NB4 (cell line): ENCODE results near the gene RIMBP3C.
"Not testable (repeated sequence)": the region's sequence is repeated elsewhere in the genome, so short reads cannot be mapped to it uniquely, and the experiment has no call there.

Source experiments
- DNase-seq: peaks from one replicate; pipeline ENCODE4 v3.0.0; 2010; ENCODE audit warnings: low read depth
- H3K4me3 ChIP-seq: one replicate; pipeline ENCODE4 v1.5.1; 2011; ENCODE audit warnings: mild to moderate bottlenecking, low read depth, low read length, moderate library complexity
- MYC ChIP-seq: IDR thresholded peaks from 2 replicates; pipeline ENCODE4 v1.6.1; 2011; ENCODE audit warnings: low read depth, low read length
- POLR2A ChIP-seq: IDR thresholded peaks from 2 replicates; pipeline ENCODE4 v1.6.1; 2011; ENCODE audit warnings: mild to moderate bottlenecking; ENCODE audit not compliant: insufficient read length; ENCODE audit errors: extremely low read depth
- TF ChIP-seq, protein P1 (sequence below): IDR thresholded peaks from 2 replicates; pipeline ENCODE4 v1.6.1; 2011; ENCODE audit warnings: low read depth, low read length
- TF ChIP-seq, protein P2 (sequence below): IDR thresholded peaks from one replicate; pipeline ENCODE4 v1.5.1; 2012; ENCODE audit warnings: low read depth, low read length

Gene RIMBP3C, protein sequence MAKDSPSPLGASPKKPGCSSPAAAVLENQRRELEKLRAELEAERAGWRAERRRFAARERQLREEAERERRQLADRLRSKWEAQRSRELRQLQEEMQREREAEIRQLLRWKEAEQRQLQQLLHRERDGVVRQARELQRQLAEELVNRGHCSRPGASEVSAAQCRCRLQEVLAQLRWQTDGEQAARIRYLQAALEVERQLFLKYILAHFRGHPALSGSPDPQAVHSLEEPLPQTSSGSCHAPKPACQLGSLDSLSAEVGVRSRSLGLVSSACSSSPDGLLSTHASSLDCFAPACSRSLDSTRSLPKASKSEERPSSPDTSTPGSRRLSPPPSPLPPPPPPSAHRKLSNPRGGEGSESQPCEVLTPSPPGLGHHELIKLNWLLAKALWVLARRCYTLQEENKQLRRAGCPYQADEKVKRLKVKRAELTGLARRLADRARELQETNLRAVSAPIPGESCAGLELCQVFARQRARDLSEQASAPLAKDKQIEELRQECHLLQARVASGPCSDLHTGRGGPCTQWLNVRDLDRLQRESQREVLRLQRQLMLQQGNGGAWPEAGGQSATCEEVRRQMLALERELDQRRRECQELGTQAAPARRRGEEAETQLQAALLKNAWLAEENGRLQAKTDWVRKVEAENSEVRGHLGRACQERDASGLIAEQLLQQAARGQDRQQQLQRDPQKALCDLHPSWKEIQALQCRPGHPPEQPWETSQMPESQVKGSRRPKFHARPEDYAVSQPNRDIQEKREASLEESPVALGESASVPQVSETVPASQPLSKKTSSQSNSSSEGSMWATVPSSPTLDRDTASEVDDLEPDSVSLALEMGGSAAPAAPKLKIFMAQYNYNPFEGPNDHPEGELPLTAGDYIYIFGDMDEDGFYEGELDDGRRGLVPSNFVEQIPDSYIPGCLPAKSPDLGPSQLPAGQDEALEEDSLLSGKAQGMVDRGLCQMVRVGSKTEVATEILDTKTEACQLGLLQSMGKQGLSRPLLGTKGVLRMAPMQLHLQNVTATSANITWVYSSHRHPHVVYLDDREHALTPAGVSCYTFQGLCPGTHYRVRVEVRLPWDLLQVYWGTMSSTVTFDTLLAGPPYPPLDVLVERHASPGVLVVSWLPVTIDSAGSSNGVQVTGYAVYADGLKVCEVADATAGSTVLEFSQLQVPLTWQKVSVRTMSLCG (N-terminal part only)

GRCh38 chr22:21551361-21551760 is at the start of gene RIMBP3C:
Gene RIMBP3C, minus strand, starts transcription at chr22:21551461. Its CDS starts 485 bp downstream, at chr22:21550976.
- DNase-seq, H3K4me3 ChIP-seq: not testable (repeated sequence)

DNA sequence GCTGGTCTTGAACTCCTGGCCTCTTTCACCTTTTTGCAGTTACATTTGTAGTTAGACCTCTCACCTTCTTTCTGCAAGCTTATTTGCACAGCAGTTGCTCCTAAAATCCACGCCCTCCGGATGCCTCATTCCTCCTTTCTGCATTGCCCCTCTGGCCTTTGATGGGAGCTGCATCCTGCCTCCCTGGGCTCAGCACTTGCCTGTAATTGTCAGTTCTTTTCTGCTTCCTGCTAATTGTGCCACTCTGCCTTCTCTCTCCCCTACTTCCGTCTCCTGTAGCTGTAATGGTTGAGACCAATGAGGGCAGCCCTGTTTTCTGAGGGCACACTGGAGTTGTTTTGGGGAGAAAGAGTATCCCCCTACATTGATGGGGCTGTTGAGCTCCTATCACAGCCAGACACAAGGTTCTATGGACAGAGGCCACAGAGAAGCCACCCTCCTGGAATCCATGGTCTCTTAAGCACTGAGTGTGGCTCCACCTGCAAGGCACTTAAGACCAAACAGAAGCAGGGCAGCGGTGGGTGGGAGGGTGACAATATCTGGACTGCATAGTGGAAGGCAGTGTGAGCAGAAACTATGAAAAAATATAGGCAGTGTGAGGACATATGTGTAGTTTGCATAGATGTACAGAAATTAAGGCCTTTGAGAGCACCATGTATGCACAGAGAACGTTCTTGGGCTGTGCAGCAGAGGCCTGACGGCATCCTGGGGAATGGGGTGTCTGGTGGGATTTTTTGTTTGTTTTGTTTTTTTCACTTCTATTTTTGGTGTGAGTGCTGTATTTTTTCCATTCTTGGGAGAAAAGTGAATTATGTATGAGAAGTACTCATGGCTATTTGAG is 48.0 kb upstream of the RIMBP3C start:
- no peak overlapping the region for H3K4me3 ChIP-seq
- DNase-seq: no peak
- TF ChIP-seq, protein P1, sequence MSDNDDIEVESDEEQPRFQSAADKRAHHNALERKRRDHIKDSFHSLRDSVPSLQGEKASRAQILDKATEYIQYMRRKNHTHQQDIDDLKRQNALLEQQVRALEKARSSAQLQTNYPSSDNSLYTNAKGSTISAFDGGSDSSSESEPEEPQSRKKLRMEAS: no peak
- TF ChIP-seq POLR2A: no peak
- TF ChIP-seq, protein P2, sequence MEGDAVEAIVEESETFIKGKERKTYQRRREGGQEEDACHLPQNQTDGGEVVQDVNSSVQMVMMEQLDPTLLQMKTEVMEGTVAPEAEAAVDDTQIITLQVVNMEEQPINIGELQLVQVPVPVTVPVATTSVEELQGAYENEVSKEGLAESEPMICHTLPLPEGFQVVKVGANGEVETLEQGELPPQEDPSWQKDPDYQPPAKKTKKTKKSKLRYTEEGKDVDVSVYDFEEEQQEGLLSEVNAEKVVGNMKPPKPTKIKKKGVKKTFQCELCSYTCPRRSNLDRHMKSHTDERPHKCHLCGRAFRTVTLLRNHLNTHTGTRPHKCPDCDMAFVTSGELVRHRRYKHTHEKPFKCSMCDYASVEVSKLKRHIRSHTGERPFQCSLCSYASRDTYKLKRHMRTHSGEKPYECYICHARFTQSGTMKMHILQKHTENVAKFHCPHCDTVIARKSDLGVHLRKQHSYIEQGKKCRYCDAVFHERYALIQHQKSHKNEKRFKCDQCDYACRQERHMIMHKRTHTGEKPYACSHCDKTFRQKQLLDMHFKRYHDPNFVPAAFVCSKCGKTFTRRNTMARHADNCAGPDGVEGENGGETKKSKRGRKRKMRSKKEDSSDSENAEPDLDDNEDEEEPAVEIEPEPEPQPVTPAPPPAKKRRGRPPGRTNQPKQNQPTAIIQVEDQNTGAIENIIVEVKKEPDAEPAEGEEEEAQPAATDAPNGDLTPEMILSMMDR: no peak
- TF ChIP-seq MYC: no peak

DNA sequence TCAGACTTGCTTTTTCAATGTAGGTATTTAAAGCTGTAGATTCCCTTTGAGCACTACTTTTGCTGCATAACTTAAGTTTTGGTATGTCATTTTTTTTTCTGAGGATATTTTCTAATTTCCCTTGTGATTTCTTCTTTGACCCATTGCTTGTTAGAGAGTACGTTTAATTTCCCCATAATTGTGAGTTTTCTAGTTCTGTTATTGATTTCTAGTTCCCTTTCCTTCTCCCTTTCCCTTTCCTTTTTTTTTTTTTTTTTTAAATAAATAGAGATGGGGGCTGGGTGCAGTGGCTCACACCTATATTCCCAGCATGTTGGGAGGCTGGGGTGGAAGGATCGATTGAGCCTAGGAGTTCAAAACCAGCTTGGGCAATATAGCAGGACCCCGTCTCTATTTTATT is 47.0 kb upstream of the RIMBP3C start:
- no peak overlapping the region for H3K4me3 ChIP-seq
- TF ChIP-seq, protein P1: no peak
- TF ChIP-seq, protein P2: no peak
- DNase-seq: no peak

DNA sequence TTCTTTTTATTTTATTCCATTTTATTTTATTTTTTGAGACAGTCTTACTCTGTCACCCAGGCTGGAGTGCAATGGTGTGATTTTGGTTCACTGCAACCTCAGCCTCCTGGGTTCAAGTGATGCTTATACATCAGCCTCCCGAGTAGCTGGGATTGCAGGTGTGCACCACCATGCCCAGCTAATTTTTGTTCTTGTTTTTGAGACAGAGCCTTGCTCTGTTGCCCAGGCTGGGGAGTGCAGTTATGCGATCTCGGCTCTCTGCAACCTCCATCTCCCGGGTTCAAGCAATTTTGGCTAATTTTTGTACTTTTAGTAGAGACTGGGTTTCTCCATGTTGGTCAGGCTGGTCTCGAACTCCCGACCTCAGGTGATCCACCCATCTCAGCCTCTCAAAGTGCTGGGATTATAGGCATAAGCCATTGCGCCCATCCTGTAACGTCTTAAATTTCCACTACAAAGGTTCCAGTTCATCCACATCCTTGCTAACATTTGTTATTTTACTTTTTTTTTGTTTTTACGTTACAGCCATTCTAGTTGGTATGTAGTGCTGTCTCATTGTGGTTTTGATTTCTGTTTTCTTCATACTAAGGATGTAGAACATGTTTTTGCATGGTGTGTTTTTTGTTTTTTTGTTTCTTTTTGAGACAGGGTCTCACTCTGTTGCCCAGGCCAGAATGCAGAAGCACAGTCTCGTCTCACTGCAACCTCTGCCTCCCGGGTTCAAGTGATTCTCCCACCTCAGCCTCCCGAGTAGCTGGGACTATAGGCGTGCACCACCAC is 45.3 kb upstream of the RIMBP3C start:
- DNase-seq, H3K4me3 ChIP-seq: not testable (repeated sequence)

DNA sequence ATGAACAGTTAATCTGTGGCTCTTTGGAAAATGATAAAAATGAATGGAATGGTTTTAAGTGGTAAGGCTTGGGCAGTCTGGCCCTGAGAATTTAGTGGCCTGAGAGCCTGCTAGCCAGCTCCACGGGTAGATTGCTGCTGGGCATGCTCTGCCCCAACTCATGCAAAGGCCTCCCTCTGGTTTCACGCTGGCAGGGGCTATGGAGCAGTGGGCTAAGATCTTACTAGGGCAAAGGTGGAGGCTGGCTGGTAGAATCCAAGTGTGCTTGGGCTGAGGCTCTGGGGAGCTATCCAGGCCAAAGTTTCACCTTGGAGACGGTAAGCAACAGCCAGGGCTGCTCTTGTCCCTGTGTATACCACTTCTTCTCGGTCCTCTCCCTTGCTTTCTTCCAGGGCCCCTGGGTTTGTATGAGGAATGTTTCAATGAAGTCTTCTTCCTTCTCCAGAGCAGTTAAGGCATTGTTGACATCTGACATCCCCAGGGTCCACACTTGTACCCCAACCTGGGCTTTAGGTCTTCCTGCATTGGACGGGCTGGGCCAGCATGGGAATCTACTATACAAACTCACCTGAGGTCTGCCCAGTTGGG is 43.7 kb upstream of the RIMBP3C start:
- TF ChIP-seq MYC (no peak), POLR2A (no peak)
- TF ChIP-seq, protein P2: no peak
- TF ChIP-seq, protein P1: no peak
- no peak for DNase-seq
- H3K4me3 ChIP-seq: no peak overlapping the region
